Spleen (tissue), 11 donors: ENCODE data around the gene PPP2R5C. TPM values are rescaled to one million over a fixed set of nuclear protein-coding genes. Genes with fewer than 3 reads are reported as not detected.

Experiments used
- DNase-seq: peaks from one replicate; pipeline ENCODE4 v3.0.0-alpha.2; 2020
- H3K27ac ChIP-seq, 8 donors: fragments of 200-600 bp; sonication (generic) in 7 of 8; 1 replicate in 4 of 8; 2 replicates in 4 of 8; pipeline versions ENCODE4 v1.5.0 to v1.8.0; 2016 to 2021; ENCODE audit warnings: inconsistent platforms in 4 of 8, mild to moderate bottlenecking in 4 of 8, moderate library complexity in 1 of 8
- H3K27me3 ChIP-seq, 7 donors: fragments of 200-600 bp; sonication (generic) in 6 of 7; replicated peaks in 1 of 7; 1 replicate in 4 of 7; 2 replicates in 3 of 7; pipeline versions ENCODE4 v1.5.0 to v1.8.0; 2016 to 2021; ENCODE audit warnings: inconsistent platforms in 3 of 7, mild to moderate bottlenecking in 1 of 7
- H3K36me3 ChIP-seq, 6 donors: fragments of 200-600 bp; sonication (generic) in 5 of 6; 1 replicate in 4 of 6; 2 replicates in 2 of 6; pipeline versions ENCODE4 v1.5.0 to v1.8.0; 2016 to 2021; ENCODE audit warnings: inconsistent platforms in 2 of 6
- H3K4me1 ChIP-seq, 6 donors: fragments of 200-600 bp; sonication (generic) in 5 of 6; 1 replicate in 3 of 6; 2 replicates in 3 of 6; pipeline versions ENCODE4 v1.5.0 to v1.8.0; 2016 to 2021; ENCODE audit warnings: inconsistent platforms in 3 of 6
- H3K4me3 ChIP-seq, 8 donors: fragments of 200-600 bp; sonication (generic) in 7 of 8; 1 replicate in 4 of 8; 2 replicates in 4 of 8; pipeline versions ENCODE4 v1.5.0 to v1.8.0; 2016 to 2021; ENCODE audit warnings: inconsistent platforms in 4 of 8, mild to moderate bottlenecking in 4 of 8, moderate library complexity in 2 of 8
- H3K9me3 ChIP-seq, 8 donors: fragments of 200-600 bp; sonication (generic) in 7 of 8; 1 replicate in 4 of 8; 2 replicates in 4 of 8; pipeline versions ENCODE4 v1.5.0 to v1.8.0; 2016 to 2021; ENCODE audit warnings: inconsistent platforms in 4 of 8
- CTCF ChIP-seq, 11 experiments: fragments of 200-600 bp in 7 of 11; fragments of 450-650 bp in 4 of 11; sonication (generic) in 4 of 11; IDR thresholded peaks in 8 of 11; conservative IDR thresholded peaks in 3 of 11; 1 replicate in 7 of 11; 2 replicates in 4 of 11; pipeline versions ENCODE4 v1.4.0 to v1.8.0; 2016 to 2021; ENCODE audit warnings: antibody characterized with exemption in 11 of 11, inconsistent platforms in 4 of 11, mild to moderate bottlenecking in 1 of 11
- POLR2A ChIP-seq, 3 donors: fragments of 450-650 bp; IDR thresholded peaks; one replicate each; pipeline ENCODE4 v1.5.1; 2017; ENCODE audit warnings: antibody characterized with exemption in 3 of 3, mild to moderate bottlenecking in 1 of 3
- POLR2AphosphoS5 ChIP-seq, 3 donors: sonication (generic); formaldehyde crosslinking; IDR thresholded peaks; one replicate each; pipeline ENCODE4 v1.5.1; 2017; ENCODE audit warnings: antibody characterized with exemption in 3 of 3
- WGBS, 5 donors: extraction: QIAGEN DNeasy Blood & Tissue Kit in 3 of 5; methylation state at CpG; one replicate each; pipeline versions ENCODE4 v1.1.5 to v1.1.7; 2013 to 2018; 5-methylcytosine and 5-hydroxymethylcytosine counted together
- intact Hi-C: fragments of 100-400 bp; cut with DNase I; formaldehyde crosslinking; loops from one replicate; pipeline ENCODE4 v1.15.0; 2023; ENCODE audit warnings: low total_unique reads
- polyA plus RNA-seq, 3 donors: library from polyadenylated mRNA; stranded (reverse); fragments of 200-250 nt; gene quantifications; one replicate each; pipeline ENCODE4 v1.2.1, GENCODE V29; 2013
- total RNA-seq, 7 donors: library from RNA; depleted of rRNA in 3 of 7; stranded (reverse); fragments of >200 nt in 3 of 7; fragmentation: NEBNext Ultra II Directional in 4 of 7; extraction: Animal tissue kit (Norgen Biotek cat#: 25700) in 4 of 7; gene quantifications; one replicate each; pipeline versions ENCODE4 v1.1.0 to v1.2.1, GENCODE V29; 2016 to 2021
- donor health status: healthy with polysubstance abuse.
- donor health status: DM: no; HTN: no; CAD: no; lungs with moderate emphysema.
- donor health status: DM: no; HTN: no; CAD: no.
- donor health status: Bipolar disorder and iron deficiency.
- donor health status: healthy.
- donor health status: DM: no; HTN: no; CAD: no.
- donor health status: DM: yes; HTN: yes; CAD: no.

Gene PPP2R5C
- total and polyA plus RNA-seq, 10 donors: 80.8 to 322 (median 198) TPM

- H3K36me3 ChIP-seq: peaks cover 0 to 72% (median 29%) of the 10 kb centered on the region in 6 donors
- 85 to 92% (median 92%) methylated on average over 15 of the region's 15 CpGs for WGBS, 5 donors
- H3K27ac ChIP-seq: peak overlapping the region in 6 of 8 donors; percentile 13 to 90 (median 80)
- intact Hi-C loops: no loop called here
- DNase-seq: peak; percentile 64
- peaks cover 43 to 64% (median 55%) of the 10 kb centered on the region in 6 donors for H3K4me1 ChIP-seq
- no peaks in the 10 kb centered on the region for H3K9me3 ChIP-seq
- no peak overlapping the region for H3K4me3 ChIP-seq
- H3K27me3 ChIP-seq: no peaks in the 10 kb centered on the region
- TF ChIP-seq CTCF (IDR thresholded peaks at IDR 0.05 in 8 of 11, conservative IDR thresholded peaks at IDR 0.05 in 3 of 11): no peak
- peak in 1 of 3 donors; percentile 6 for TF ChIP-seq POLR2AphosphoS5 (IDR thresholded peaks at IDR 0.05)
- TF ChIP-seq POLR2A (IDR thresholded peaks at IDR 0.05): no peak
Observed at GRCh38 chr14:101879529-101880336, 118.2 kb downstream of the PPP2R5C start.

- intact Hi-C loops: no loop called here
- peaks cover 0 to 89% (median 46%) of the 10 kb centered on the region in 6 donors for H3K36me3 ChIP-seq
- no peak for TF ChIP-seq CTCF (IDR thresholded peaks at IDR 0.05 in 8 of 11, conservative IDR thresholded peaks at IDR 0.05 in 3 of 11)
- TF ChIP-seq POLR2AphosphoS5 (IDR thresholded peaks at IDR 0.05): peak in 1 of 3 donors; percentile 22
- DNase-seq: no peak
- H3K9me3 ChIP-seq: peaks cover 0 to 7% (median 0%) of the 10 kb centered on the region in 8 donors
- no peak overlapping the region for H3K4me3 ChIP-seq
- 91 to 96% (median 92%) methylated on average over 11 of the region's 11 CpGs for WGBS, 5 donors
- no peak overlapping the region for H3K27ac ChIP-seq
- no peaks in the 10 kb centered on the region for H3K27me3 ChIP-seq
- peaks cover 27 to 47% (median 38%) of the 10 kb centered on the region in 6 donors for H3K4me1 ChIP-seq
Observed at GRCh38 chr14:101881426-101881825, 119.9 kb downstream of the PPP2R5C start.

GRCh38 chr14:101882141-101882935, 120.8 kb downstream of the PPP2R5C start:
- Histone ChIP-seq H3K27ac (no peak overlapping the region), H3K36me3 (peaks cover 0 to 97% (median 54%) of the 10 kb centered on the region in 6 donors), H3K27me3 (no peaks in the 10 kb centered on the region), H3K9me3 (peaks cover 0 to 7% (median 0%) of the 10 kb centered on the region in 8 donors), H3K4me1 (peaks cover 19 to 38% (median 29%) of the 10 kb centered on the region in 6 donors), H3K4me3 (no peak overlapping the region)
- TF ChIP-seq CTCF (IDR thresholded peaks at IDR 0.05 in 8 of 11, conservative IDR thresholded peaks at IDR 0.05 in 3 of 11): no peak
- peak in 2 of 3 donors; percentile 17 to 66 for TF ChIP-seq POLR2AphosphoS5 (IDR thresholded peaks at IDR 0.05)
- 95 to 98% (median 96%) methylated on average over 21 to 22 of the region's 22 CpGs for WGBS, 5 donors
- intact Hi-C loops: no loop called here
- peak; percentile 64 for DNase-seq
